SW480 (cell line): ENCODE measurements around the gene ZNF277.

Experiments
- DNase-seq: peaks from one replicate; pipeline ENCODE4 v3.0.0-alpha.2; 2016; ENCODE audit warnings: low spot score

The ZNF277 gene

DNA sequence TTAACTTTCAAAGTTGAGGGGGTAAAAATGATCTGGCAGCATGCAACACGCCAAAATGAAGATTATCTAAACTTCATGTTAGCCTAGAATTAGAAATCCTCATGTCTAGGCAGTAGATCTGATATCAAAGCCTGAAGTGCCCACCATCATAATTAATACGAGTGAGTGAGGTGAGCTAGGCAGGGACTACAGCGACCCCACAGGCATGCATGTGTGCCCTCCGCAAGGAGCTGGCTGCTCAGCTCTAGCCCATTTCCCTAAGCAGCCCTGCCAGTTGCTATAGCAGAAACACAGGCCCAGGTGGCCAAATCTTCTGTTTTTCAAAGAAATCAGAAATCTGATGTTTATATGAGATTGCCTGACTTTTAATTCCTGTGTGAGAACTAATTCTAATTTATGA is 150.6 kb downstream of the ZNF277 start:
- DNase-seq: no peak

GRCh38 chr7:112358513-112358912 is 152.0 kb downstream of the ZNF277 start:
- no peak for DNase-seq

DNA sequence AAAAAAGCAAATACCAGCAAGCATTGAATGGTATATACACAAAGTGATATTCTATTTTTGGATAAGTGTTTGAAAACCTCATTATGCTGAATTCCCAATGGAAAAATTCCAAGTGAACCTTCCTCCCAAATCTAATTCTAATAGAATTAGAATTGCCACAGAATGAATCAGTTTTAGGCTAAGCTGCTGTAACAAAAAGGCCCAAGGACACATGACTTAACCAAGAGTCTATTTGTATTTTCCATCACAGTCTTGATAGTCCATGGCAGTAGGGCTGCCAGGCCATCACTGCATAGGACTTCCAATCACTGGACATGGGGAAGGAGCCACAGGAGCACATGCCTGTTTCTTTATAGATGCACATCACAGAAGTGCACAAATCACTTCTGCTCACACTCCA is 152.6 kb downstream of the ZNF277 start:
- DNase-seq: no peak

DNA sequence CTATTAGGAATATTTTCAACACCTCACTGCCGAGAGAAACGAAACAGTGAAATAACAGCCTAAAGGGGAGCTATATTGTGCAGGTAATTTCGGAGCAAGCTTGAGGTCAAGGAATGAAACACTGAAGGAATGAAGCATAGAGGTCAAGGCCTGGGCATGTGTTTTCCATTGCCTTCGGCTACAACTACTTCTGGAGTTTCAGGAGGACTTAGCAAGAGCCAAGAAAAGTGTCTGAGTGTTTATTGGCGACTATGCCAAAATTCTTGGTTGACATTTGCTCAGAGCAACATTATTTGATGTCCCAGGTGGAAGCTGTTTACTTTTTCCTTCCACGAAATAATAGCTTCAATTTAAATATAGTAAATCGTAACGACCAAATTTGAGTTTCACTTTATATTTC is 154.2 kb downstream of the ZNF277 start:
- DNase-seq: no peak

- no peak for DNase-seq
These were observed 154.7 kb downstream of the ZNF277 start for GRCh38 chr7:112361154-112361553.

GRCh38 chr7:112362053-112362650 is 155.7 kb downstream of the ZNF277 start:
- DNase-seq: no peak

GRCh38 chr7:112362731-112363131 is 156.2 kb downstream of the ZNF277 start:
- DNase-seq: no peak

- DNase-seq: no peak
These were observed 157.9 kb downstream of the ZNF277 start for GRCh38 chr7:112364388-112364787.

GRCh38 chr7:112365551-112365950 is 159.1 kb downstream of the ZNF277 start:
- DNase-seq: no peak

GRCh38 chr7:112366886-112367285 is 160.4 kb downstream of the ZNF277 start:
- no peak for DNase-seq

DNA sequence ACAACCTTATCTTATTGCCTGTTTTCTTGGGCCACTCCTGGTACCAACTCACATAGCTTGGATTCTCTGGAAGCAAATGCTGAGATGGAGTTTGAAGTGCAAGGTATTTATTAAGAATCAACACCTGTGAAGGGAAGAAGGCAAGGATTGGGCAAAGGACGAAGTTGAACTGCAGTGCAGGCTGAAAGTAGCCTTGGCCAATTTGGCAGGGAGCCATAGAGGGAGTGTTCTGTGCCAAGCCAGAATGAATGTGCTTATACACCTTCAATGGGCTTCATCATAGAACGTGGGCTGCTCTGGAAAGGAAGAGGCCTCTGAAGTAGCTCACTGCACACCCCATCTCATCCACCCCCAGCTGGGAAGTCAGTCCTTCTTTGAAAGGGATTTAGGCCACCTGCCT is 163.9 kb downstream of the ZNF277 start:
- DNase-seq: no peak

GRCh38 chr7:112371701-112372100 is 165.2 kb downstream of the ZNF277 start:
- DNase-seq: no peak

GRCh38 chr7:112372101-112372500 is 165.6 kb downstream of the ZNF277 start:
- no peak for DNase-seq

- no peak for DNase-seq
These were observed 171.1 kb downstream of the ZNF277 start for GRCh38 chr7:112377593-112377992.

GRCh38 chr7:112381311-112382091 is 175.0 kb downstream of the ZNF277 start:
- DNase-seq: no peak

DNA sequence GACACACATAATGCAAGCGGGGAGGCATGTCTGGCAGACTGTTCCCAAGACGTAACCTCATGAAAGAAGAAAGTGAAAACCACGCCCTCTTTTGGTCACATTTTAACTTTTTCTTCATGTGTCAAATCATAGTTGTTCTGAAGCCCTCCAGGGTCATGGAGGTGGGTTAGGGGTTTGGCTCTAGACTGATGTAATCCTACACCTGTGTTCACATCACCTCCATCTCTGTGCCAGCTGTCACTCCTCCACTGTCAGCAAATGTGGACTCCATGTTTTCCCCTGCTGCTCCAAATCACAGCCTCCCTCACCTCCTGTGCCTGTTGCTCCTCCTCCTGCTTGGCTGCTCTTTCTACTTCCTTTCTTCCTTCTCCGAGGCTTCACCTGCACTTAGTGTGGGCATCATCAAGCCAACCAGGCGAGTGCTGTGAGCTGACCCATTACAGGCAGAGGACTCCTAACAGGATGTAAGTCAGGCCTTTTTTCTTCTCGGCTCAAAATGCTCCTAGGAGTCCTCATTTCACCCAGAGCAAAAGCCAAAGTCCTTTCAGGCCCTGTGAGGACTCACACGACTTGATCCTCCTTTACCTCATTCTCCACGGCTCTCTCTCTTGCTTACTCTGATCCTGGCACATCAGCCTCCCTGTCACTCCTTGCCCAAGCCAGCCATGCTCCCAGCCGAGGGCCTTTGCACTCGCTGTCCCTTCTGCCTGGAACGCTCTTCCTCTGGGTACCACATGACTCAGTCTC is 177.3 kb downstream of the ZNF277 start:
- DNase-seq: no peak

GRCh38 chr7:112385516-112385915 is 179.0 kb downstream of the ZNF277 start:
- no peak for DNase-seq

DNA sequence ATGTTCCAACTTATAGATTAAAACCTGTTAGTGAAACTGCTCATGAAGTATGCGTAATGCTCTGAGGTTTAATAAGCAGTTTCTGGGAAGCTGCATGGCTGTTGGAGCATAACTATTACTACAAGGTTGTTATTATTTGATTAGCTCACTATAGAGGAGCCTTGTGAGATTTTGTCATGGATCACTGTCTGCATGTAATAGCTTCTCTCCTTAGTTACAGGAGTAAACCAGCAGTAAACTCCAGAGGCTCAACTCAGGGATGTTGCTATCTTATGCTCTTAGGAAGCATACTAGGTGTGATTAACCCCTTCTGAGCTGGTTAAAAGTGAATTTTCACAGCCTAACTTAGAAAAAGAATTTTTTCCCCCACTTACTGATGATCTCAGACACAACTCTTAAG is 180.1 kb downstream of the ZNF277 start:
- no peak for DNase-seq

DNA sequence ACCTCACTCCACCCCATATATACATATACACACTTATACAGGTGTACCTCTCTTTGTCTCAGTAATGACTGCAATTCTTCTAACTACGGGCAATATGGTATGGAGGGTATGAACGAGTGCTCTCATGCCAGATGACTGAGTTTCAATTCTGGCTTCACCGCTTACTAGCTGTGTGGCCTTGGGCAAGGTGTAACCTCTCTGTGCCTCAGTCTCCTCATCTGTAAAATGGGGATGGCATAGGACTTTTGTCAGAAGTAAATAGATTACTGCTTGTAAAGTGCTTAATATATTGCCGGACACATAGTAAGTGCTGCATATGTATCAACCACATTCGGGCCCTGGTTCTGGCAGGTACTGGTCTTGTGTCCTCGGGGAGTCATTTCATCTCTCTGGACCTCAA is 183.7 kb downstream of the ZNF277 start:
- no peak for DNase-seq

DNA sequence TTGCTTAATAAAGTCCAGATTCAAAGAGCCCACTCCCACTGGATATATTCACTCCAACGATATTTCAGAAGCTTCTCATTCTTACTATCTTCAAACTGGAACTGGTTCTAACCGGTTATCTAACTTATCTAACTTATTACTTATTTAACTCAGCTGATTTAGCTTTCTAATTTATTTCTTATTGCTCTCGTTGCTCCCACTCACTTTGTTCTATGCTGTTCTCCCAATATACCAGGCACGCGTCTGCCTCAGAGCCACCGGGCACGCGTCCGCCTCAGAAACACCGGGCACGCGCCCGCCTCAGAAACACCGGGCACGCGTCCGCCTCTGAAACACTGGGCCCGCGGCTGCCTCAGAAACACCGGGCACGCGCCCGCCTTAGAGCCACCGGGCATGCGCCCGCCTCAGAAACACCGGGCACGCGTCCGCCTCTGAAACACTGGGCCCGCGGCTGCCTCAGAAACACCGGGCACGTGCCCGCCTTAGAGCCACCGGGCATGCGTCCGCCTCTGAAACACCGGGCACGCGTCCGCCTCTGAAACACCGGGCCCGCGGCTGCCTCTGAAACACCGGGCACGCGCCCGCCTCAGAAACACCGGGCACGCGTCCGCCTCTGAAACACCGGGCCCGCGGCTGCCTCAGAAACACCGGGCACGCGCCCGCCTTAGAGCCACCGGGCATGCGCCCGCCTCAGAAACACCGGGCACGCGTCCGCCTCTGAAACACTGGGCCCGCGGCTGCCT is 184.8 kb downstream of the ZNF277 start:
- peak; percentile 64 for DNase-seq

DNA sequence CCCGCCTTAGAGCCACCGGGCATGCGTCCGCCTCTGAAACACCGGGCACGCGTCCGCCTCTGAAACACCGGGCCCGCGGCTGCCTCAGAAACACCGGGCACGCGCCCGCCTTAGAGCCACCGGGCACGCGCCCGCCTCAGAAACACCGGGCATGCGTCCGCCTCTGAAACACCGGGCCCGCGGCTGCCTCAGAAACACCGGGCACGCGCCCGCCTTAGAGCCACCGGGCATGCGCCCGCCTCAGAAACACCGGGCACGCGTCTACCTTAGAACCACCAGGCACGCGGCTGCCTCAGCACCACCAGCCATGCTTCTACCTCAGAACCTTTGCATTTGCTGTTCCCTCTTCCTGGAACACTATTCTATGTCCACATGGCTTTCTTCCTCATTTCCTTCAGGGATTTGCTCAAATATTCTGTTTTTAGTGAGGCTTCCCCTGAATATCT is 185.4 kb downstream of the ZNF277 start:
- peak; percentile 81 for DNase-seq
